GM18508 (cell line): ENCODE results near the gene ACAT2.
"Not testable (repeated sequence)": the region's sequence is repeated elsewhere in the genome, so short reads cannot be mapped to it uniquely, and the experiment has no call there.

Experiments used
- ATAC-seq: cut with Tn5 transposase; IDR thresholded peaks from one replicate; pipeline ENCODE4 v1.9.1; 2021; ENCODE audit warnings: moderate number of reproducible peaks; ENCODE audit not compliant: insufficient read depth, unreplicated experiment

ACAT2 gene

GRCh38 chr6:159761873-159762680 is at the start of gene ACAT2:
TSS of gene ACAT2 (plus strand) at chr6:159762045. CDS start at chr6:159762088, 43 bp downstream.
- peak; percentile 93 for ATAC-seq

DNA sequence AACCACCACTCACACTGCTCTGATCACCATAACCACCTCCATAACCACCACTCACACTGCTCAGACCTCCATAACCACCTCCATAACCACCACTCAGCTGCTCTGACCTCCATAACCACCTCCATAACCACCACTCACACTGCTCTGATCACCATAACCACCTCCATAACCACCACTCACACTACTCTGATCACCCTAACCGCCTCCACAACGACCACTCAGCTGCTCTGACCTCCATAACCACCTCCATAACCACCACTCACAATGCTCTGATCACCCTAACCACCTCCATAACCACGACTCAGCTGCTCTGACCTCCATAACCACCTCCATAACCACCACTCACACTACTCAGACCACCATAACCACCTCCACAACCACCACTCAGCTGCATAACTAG is 49.5 kb upstream of the ACAT2 start:
- not testable (repeated sequence) for ATAC-seq

DNA sequence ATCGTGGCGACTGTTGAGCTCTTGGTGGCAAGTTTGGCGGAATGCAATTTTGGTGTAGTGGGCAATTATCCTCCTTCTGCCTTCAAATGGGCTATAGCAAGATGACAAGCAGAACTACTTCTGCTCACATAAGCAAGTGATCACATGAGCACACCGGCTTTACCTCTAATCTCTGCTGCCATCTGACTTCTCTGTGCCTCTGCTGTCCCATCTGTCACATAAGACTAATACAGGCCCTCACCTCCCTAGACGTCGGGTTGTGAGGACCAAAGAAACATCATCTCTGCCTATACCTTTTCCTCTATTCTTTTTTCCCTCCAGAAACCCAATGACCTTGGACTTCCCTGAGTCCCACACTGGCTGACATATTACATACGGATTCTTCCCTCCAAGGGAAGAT is 47.9 kb upstream of the ACAT2 start:
- ATAC-seq, result no peak

DNA sequence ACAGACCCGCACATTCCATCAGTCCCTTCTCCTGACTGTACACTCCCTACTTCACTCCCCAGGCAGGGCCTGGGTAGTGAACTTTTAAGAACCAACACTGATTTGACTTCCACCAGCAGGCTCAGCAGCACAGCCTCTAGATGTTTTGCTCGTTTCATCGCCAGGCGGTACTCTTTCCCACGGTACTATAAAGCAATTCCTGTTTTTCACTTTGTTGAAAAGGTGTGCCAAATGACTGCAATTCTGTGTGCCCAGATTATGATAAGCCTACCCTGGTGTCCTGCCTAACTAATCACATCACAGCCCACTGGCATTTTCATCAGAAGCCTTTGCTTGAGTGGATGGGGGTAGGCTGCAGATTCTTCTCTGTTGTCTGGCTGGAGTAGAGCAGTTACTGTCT is 47.4 kb upstream of the ACAT2 start:
- no peak for ATAC-seq

DNA sequence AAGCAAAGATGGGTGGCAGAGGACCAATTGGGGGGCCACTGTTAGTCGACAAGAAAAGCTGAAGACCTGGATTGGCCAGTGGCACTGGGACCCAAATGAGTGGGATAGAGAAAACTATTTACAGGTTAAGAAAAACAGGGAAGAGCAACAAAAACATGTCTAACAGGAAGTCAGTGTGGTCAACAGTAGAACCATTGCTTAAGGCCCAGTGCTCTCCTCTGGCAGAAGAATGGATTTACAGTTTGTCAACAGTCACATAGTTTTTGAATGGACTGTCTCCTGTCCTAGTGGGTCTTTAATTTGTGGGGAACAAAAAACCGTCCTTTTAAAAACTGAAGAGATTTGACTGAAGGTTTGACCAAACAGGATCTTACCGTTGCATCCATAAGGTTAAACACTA is 46.7 kb upstream of the ACAT2 start:
- no peak for ATAC-seq

GRCh38 chr6:159715605-159716004 is 46.2 kb upstream of the ACAT2 start:
- ATAC-seq, result no peak

DNA sequence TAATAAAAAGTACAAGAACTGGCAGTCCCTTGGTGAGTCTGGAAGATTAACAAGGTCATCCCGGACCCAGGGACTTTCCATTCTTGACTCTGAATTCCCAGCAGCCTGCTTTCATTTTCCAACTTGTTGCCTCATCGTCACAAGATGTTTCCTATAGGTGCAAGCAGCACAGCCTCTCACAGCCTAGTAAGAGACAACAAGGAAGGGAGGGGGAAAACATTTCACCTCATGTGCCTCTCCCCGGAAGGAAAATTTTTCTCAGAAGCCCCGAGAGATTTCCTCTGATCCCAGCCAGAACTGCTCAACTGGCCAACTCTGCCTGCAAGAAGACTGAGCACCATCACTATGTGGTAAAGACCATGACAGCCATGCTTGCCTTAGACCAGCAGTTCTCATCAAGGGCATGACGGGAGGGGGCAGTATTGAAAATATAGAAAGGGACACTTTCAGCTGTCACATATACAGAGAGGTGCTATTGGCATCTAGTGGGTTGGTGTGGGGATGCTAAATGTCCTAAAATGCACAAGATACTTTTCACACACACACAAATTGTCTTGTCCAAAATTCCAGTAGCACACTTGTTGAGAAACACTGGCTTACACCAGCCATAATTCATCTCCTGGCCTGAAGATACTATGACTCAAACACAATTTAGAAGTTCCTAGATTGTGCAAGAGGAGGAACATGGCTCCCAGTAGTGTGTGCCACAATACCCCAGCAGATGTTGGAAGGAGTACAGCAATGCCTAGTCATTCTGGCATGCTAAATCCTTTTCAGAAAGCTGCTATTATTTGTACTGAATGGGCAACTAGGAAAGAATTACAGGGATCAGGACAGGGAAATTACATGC is 45.4 kb upstream of the ACAT2 start:
- ATAC-seq, result no peak

DNA sequence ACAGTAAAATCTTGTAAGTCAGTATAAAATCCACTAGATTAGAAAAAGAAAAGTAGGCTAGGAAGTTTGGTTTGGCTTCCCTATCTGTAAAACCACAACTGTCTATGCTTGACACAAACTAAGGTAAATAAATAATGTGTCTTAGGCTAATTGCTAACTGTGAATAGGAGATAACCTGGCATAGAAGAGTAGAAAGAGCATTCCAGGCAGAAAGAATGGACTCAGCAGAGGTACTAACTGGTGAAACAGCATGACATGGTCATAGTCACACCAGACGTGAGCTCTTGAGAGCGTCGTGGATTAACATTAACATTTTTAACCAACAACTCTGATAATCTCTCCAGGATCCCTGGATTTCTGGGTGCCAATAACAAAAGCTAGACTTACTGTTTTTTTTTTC is 43.2 kb upstream of the ACAT2 start:
- no peak for ATAC-seq

DNA sequence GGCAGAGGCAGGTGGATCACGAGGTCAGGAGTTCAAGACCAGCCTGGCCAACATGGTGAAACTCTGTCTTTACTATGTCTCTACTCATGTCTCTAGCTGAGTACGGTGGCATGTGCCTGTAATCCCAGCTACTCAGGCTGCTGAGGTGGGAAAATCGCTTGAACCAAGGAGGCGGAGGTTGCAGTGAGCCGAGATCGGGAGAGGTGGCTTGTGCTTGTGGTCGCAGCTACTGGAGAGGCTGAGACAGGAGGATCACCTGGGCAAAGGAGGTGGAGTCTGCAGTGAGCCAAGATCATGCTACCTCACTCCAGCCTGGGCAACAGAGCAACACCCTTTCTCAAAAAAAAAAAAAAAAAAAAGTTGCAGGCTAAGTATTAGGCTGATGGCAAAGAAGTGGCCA is 42.6 kb upstream of the ACAT2 start:
- no peak for ATAC-seq

GRCh38 chr6:159720708-159721107 is 41.1 kb upstream of the ACAT2 start:
- ATAC-seq, result no peak

- ATAC-seq, result not testable (repeated sequence)
These were observed 39.9 kb upstream of the ACAT2 start for GRCh38 chr6:159721981-159722380.

GRCh38 chr6:159722655-159723054 is 39.2 kb upstream of the ACAT2 start:
- no peak for ATAC-seq

GRCh38 chr6:159723259-159723658 is 38.6 kb upstream of the ACAT2 start:
- no peak for ATAC-seq

DNA sequence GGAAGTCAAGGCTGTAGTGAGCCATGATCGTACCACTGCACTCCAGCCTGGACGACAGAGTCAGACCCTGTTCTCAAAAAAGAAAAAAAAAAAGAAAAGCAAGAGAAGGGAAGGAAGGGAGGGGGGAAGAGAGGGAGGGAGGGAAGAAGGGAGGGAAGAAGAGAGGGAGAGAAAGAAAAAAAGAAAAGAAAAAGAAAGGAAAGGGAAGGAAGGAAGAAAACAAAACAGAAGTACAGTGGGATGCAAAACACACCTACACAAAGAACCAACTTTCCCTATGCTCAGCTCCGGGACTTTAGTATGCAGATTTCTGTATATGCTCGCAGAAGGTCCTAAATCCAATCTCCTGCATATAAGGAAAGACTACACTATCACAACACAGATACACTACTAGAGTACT is 37.1 kb upstream of the ACAT2 start:
- ATAC-seq, result no peak

- not testable (repeated sequence) for ATAC-seq
These were observed 36.6 kb upstream of the ACAT2 start for GRCh38 chr6:159725208-159725607.

DNA sequence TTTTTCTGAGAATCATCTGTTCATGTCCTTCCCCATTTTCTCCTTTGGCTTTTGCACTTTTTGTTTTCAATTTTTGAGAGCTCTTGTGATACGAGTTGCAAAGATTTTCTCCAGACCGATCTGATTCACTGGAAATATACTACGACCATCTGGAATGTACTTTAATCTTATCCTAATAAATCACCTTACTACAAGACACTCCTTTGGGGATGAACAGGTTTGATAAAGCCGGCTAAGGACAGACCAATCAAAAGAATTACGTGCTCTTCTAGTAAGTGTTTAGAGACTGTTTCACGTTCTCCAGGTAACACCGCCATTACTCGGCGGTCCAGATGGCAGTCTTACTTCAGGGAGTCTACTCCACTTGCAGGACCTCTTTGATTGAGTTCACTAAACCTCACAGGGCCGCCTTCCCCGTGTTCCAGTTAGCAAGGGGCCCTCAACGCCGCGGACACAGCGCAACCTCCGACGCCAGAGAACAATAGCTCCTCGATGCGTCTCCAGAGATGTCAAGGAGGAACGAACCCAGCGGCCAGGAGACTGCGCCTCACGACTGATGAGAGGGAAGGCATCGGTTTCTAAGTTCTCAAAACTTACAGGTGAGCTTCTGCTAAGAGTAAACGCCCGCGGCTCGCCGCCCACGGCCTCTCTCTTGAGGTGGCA is 35.5 kb upstream of the ACAT2 start:
- ATAC-seq, result no peak

GRCh38 chr6:159726918-159727716 is 34.7 kb upstream of the ACAT2 start, which contains the start of gene WTAP:
TSS of gene WTAP (plus strand) at chr6:159727506. CDS start at chr6:159736266, 8,760 bp downstream.
- peak; percentile 58 for ATAC-seq

DNA sequence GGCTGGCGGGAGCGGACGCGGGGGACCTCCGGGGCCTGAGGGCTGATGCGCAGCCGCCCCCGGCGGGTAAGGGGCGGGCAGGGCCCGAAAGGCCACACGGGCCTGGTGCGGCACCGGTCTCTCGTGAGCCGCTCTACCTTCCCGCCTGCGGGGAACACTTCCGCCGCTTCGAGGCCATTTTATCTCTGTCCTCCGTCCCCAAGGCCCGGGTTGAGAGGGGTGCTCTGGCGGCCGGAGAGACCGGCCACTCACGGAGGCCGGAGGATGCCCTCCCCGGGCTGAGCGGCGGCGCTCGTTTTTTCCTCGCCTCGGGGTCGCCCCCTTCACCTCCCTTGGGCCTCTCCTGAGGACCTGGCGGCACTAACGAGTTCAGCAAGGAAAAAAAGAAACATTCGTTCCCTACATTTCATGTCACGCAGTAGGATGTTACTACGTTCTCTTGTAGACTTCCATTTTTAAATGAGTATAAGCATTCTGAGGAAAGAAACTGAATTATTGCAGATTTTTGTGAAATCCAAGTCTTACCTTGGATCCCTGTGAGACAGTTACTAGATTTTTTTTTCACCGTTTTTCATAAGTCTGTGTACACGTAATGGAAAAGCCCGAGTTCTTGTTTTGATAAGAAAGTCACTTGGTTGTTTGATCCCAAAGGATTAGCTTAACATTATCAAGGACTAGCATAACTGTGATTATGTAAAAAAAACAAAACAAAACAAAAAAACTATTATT is 34.0 kb upstream of the ACAT2 start:
- peak; percentile 15 for ATAC-seq

GRCh38 chr6:159728531-159728964 is 33.3 kb upstream of the ACAT2 start:
- no peak for ATAC-seq
